Sigmoid colon (tissue), 3 donors: ENCODE results near the gene OR10D3.

Source experiments
- POLR2A ChIP-seq, 2 donors: fragments of 450-650 bp; IDR thresholded peaks; one replicate each; pipeline ENCODE4 v1.6.1; 2016; ENCODE audit warnings: antibody characterized with exemption in 2 of 2, mild to moderate bottlenecking in 2 of 2, moderate library complexity in 2 of 2
- TF ChIP-seq, protein P1 (sequence below), 4 experiments: fragments of 450-650 bp in 3 of 4; fragments of 200-600 bp in 1 of 4; IDR thresholded peaks; one replicate each; pipeline ENCODE4 v1.5.1; 2016 to 2019; ENCODE audit warnings: antibody characterized with exemption in 4 of 4, mild to moderate bottlenecking in 3 of 4, moderate library complexity in 2 of 4

GRCh38 chr11:124170801-124171586 lies 12.2 kb upstream of the OR10D3 start:
- TF ChIP-seq POLR2A (IDR thresholded peaks at IDR 0.05), result no peak
- TF ChIP-seq, protein P1, sequence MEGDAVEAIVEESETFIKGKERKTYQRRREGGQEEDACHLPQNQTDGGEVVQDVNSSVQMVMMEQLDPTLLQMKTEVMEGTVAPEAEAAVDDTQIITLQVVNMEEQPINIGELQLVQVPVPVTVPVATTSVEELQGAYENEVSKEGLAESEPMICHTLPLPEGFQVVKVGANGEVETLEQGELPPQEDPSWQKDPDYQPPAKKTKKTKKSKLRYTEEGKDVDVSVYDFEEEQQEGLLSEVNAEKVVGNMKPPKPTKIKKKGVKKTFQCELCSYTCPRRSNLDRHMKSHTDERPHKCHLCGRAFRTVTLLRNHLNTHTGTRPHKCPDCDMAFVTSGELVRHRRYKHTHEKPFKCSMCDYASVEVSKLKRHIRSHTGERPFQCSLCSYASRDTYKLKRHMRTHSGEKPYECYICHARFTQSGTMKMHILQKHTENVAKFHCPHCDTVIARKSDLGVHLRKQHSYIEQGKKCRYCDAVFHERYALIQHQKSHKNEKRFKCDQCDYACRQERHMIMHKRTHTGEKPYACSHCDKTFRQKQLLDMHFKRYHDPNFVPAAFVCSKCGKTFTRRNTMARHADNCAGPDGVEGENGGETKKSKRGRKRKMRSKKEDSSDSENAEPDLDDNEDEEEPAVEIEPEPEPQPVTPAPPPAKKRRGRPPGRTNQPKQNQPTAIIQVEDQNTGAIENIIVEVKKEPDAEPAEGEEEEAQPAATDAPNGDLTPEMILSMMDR (IDR thresholded peaks at IDR 0.05), result no peak
